Measurements from ENCODE around the gene WNT6.

Gene WNT6

GRCh38 chr2:218861645-218862318 lies 2.2 kb downstream of the WNT6 start:
- DNase-seq (ENCODE audit: low spot score), result no peak
- Histone ChIP-seq H3K4me3 (no peak overlapping the region), H3K27ac (no peak overlapping the region)
- TF ChIP-seq, protein P1, sequence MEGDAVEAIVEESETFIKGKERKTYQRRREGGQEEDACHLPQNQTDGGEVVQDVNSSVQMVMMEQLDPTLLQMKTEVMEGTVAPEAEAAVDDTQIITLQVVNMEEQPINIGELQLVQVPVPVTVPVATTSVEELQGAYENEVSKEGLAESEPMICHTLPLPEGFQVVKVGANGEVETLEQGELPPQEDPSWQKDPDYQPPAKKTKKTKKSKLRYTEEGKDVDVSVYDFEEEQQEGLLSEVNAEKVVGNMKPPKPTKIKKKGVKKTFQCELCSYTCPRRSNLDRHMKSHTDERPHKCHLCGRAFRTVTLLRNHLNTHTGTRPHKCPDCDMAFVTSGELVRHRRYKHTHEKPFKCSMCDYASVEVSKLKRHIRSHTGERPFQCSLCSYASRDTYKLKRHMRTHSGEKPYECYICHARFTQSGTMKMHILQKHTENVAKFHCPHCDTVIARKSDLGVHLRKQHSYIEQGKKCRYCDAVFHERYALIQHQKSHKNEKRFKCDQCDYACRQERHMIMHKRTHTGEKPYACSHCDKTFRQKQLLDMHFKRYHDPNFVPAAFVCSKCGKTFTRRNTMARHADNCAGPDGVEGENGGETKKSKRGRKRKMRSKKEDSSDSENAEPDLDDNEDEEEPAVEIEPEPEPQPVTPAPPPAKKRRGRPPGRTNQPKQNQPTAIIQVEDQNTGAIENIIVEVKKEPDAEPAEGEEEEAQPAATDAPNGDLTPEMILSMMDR (IDR thresholded peaks at IDR 0.05), result no peak

DNA sequence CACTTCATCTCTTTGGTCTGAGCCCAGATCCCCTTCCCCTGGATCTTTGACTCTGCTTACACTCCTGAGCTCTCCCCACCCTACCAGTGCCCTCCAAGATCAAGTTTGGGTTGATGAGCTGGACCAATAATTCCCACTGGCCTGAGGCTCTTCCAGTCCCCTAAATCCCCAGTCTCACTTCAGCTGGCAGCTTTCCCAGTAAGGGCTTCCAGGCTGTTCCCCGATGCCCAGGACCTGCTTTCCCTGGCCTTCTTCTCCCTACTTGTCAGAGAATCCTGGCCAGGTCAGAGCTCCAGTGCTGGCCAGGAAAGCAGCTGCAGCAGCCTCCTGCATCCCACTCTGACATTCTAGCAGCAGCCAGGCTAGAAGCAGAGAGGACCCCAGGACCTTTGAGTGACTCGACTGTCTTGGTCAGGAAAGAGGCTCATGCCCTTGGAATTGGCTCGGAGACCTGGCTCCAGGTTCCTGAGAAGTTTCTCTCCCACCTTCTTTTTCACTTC lies 3.5 kb downstream of the WNT6 start:
- DNase-seq (ENCODE audit: low spot score), result no peak
- Histone ChIP-seq H3K27ac (no peak overlapping the region), H3K4me3 (no peak overlapping the region)
- TF ChIP-seq, protein P1 (IDR thresholded peaks at IDR 0.05), result no peak

GRCh38 chr2:218865396-218865795 lies 5.8 kb downstream of the WNT6 start:
- H3K4me3 ChIP-seq, result no peak overlapping the region
- no peak overlapping the region for H3K27ac ChIP-seq
- no peak for DNase-seq (ENCODE audit: low spot score)
- TF ChIP-seq, protein P1 (IDR thresholded peaks at IDR 0.05), result no peak

GRCh38 chr2:218865999-218866398 lies 6.4 kb downstream of the WNT6 start:
- TF ChIP-seq, protein P1 (IDR thresholded peaks at IDR 0.05), result no peak
- Histone ChIP-seq H3K27ac (peak overlapping the region in 1 of 2 donors; percentile 11), H3K4me3 (no peak overlapping the region)
- no peak for DNase-seq (ENCODE audit: low spot score)

DNA sequence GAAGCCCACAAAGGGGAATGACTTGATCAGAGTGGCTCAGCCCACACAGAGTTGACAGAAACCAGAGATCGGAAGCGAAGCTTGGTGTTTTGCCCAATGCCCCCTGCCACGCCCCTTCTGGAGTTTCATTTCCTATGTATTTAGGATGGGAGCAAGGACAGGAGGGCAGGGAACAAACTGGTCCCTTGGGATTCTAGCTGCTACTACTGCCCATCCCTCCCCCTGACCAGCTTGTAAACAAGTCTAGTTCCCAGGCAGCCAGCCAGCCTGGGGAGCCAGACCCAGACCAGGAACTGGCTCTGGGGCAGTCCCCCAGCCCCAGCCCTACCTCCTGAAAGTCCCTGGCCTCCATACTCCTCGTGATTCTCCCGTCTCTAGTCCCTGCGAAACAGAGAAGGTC lies 8.3 kb downstream of the WNT6 start:
- Histone ChIP-seq H3K4me3 (no peak overlapping the region), H3K27ac (no peak overlapping the region)
- DNase-seq (ENCODE audit: low spot score), result no peak
- TF ChIP-seq, protein P1 (IDR thresholded peaks at IDR 0.05), result no peak

- Histone ChIP-seq H3K27ac (no peak overlapping the region), H3K4me3 (no peak overlapping the region)
- TF ChIP-seq, protein P1 (IDR thresholded peaks at IDR 0.05), result no peak
- no peak for DNase-seq (ENCODE audit: low spot score)
Measured at GRCh38 chr2:218869064-218869463, 9.5 kb downstream of the WNT6 start.

DNA sequence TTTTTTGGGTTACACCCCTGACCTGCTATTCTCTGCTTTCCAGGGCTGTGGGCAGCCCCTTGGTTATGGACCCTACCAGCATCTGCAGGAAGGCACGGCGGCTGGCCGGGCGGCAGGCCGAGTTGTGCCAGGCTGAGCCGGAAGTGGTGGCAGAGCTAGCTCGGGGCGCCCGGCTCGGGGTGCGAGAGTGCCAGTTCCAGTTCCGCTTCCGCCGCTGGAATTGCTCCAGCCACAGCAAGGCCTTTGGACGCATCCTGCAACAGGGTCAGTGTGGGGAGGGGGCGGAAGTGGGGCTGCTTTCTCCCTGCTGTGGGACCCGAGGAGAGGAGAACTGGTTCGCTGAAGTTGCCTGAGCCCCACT lies 11.4 kb downstream of the WNT6 start:
- DNase-seq (ENCODE audit: low spot score), result no peak
- TF ChIP-seq, protein P1 (IDR thresholded peaks at IDR 0.05), result no peak
- Histone ChIP-seq H3K27ac (no peak overlapping the region), H3K4me3 (peak overlapping the region; percentile 60)

Data from coronary artery (tissue), 2 donors.